Trophoblast cell (in vitro differentiated cells and primary cell): Measurements from ENCODE around the gene LEMD2.

ENCODE experiments used
- DNase-seq, 2 donors: peaks; one replicate each; pipeline ENCODE4 v3.0.0-alpha.2; 2016
- H2AFZ ChIP-seq: 2 replicates; pipeline ENCODE4 v1.6.1; 2013; ENCODE audit warnings: low read length, moderate library complexity, mild to moderate bottlenecking; ENCODE audit not compliant: insufficient read depth, poor library complexity
- H2AK5ac ChIP-seq: 2 replicates; pipeline ENCODE4 v1.6.1; 2013; ENCODE audit warnings: mild to moderate bottlenecking, low read length
- H2BK120ac ChIP-seq: 2 replicates; pipeline ENCODE4 v1.6.1; 2013; ENCODE audit warnings: low read length, mild to moderate bottlenecking, moderate library complexity; ENCODE audit not compliant: insufficient read depth, poor library complexity
- H2BK12ac ChIP-seq: 2 replicates; pipeline ENCODE4 v1.6.1; 2013; ENCODE audit warnings: mild to moderate bottlenecking, low read length, moderate library complexity
- H2BK5ac ChIP-seq: 2 replicates; pipeline ENCODE4 v1.6.1; 2013; ENCODE audit warnings: low read length, low read depth, moderate library complexity, mild to moderate bottlenecking; ENCODE audit not compliant: poor library complexity
- H3K14ac ChIP-seq: 2 replicates; pipeline ENCODE4 v1.6.1; 2013; ENCODE audit warnings: mild to moderate bottlenecking, low read length
- H3K18ac ChIP-seq: 2 replicates; pipeline ENCODE4 v1.6.1; 2013; ENCODE audit warnings: mild to moderate bottlenecking, low read length
- H3K23ac ChIP-seq: 2 replicates; pipeline ENCODE4 v1.6.1; 2013; ENCODE audit warnings: low read length
- H3K27ac ChIP-seq: 2 replicates; pipeline ENCODE4 v1.5.1; 2013; ENCODE audit warnings: low read depth, mild to moderate bottlenecking, inconsistent platforms, low read length, moderate library complexity
- H3K27me3 ChIP-seq: 2 replicates; pipeline ENCODE4 v1.6.1; 2013; ENCODE audit warnings: inconsistent platforms, mild to moderate bottlenecking, low read length, moderate library complexity; ENCODE audit not compliant: insufficient read depth
- H3K36me3 ChIP-seq, 2 experiments: 1 replicate in 1 of 2; 2 replicates in 1 of 2; pipeline ENCODE4 v1.6.1; 2013; ENCODE audit warnings: low read length in 2 of 2, mild to moderate bottlenecking in 2 of 2, moderate library complexity in 1 of 2; ENCODE audit not compliant: insufficient read depth in 2 of 2, control insufficient read depth in 1 of 2
- H3K4ac ChIP-seq: 2 replicates; pipeline ENCODE4 v1.6.1; 2013; ENCODE audit warnings: low read depth, mild to moderate bottlenecking, low read length, moderate library complexity
- H3K4me1 ChIP-seq, 2 experiments: 1 replicate in 1 of 2; 2 replicates in 1 of 2; pipeline ENCODE4 v1.6.1; 2013; ENCODE audit warnings: low read length in 2 of 2, mild to moderate bottlenecking in 2 of 2, moderate library complexity in 1 of 2; ENCODE audit not compliant: insufficient read depth in 2 of 2, control insufficient read depth in 1 of 2
- H3K4me2 ChIP-seq: 2 replicates; pipeline ENCODE4 v1.6.1; 2013; ENCODE audit warnings: inconsistent platforms, mild to moderate bottlenecking, low read length, moderate library complexity
- H3K4me3 ChIP-seq: 2 replicates; pipeline ENCODE4 v1.5.1; 2013; ENCODE audit warnings: mild to moderate bottlenecking, low read depth, low read length, inconsistent platforms
- H3K79me1 ChIP-seq: one replicate; pipeline ENCODE4 v1.6.1; 2013; ENCODE audit warnings: low read length
- H3K79me2 ChIP-seq: 2 replicates; pipeline ENCODE4 v1.6.1; 2013; ENCODE audit warnings: low read length, mild to moderate bottlenecking; ENCODE audit not compliant: control insufficient read depth, insufficient read depth, poor library complexity
- H3K9ac ChIP-seq: 2 replicates; pipeline ENCODE4 v1.6.1; 2013; ENCODE audit warnings: mild to moderate bottlenecking, low read length
- H3K9me3 ChIP-seq: 2 replicates; pipeline ENCODE4 v1.6.1; 2013; ENCODE audit warnings: low read depth, mild to moderate bottlenecking, control low read depth, inconsistent platforms, low read length; ENCODE audit not compliant: insufficient read depth
- H4K12ac ChIP-seq: 2 replicates; pipeline ENCODE4 v1.6.1; 2013; ENCODE audit warnings: low read depth, mild to moderate bottlenecking, low read length, moderate library complexity
- H4K8ac ChIP-seq: 2 replicates; pipeline ENCODE4 v1.6.1; 2013; ENCODE audit warnings: low read depth, mild to moderate bottlenecking, low read length, moderate library complexity
- H4K91ac ChIP-seq: one replicate; pipeline ENCODE4 v1.6.1; 2013; ENCODE audit warnings: low read depth, mild to moderate bottlenecking, low read length, moderate library complexity
- WGBS: extraction: QIAGEN DNeasy Blood & Tissue Kit; methylation state at CpG from one replicate; pipeline ENCODE4 v1.1.7; 2013; ENCODE audit warnings: missing lambda C conversion rate; ENCODE audit not compliant: insufficient read length, insufficient coverage; ENCODE audit errors: extremely low coverage; 5-methylcytosine and 5-hydroxymethylcytosine counted together

LEMD2 gene

GRCh38 chr6:33738153-33738552 lies 50.8 kb downstream of the LEMD2 start:
- Histone ChIP-seq H2BK12ac (no peak overlapping the region), H3K79me1 (peaks cover 9% of the 10 kb centered on the region), H3K9me3 (peaks cover 2% of the 10 kb centered on the region), H4K8ac (no peak overlapping the region), H3K36me3 (no peaks in the 10 kb centered on the region), H3K14ac (no peak overlapping the region), H2BK5ac (no peak overlapping the region), H3K23ac (no peak overlapping the region), H3K79me2 (peaks cover 2% of the 10 kb centered on the region), H4K12ac (no peak overlapping the region), H3K9ac (no peak overlapping the region), H2BK120ac (no peak overlapping the region), H3K4me2 (no peak overlapping the region), H3K4ac (no peak overlapping the region), H2AK5ac (no peak overlapping the region), H3K4me1 (peaks cover 13 to 19% of the 10 kb centered on the region in 2 experiments), H4K91ac (no peak overlapping the region), H3K27ac (no peak overlapping the region), H3K27me3 (no peaks in the 10 kb centered on the region), H3K18ac (no peak overlapping the region), H3K4me3 (no peak overlapping the region), H2AFZ (no peak overlapping the region)
- DNase-seq = no peak
- WGBS = no CpG with 5 or more reads among the region's 9 CpGs

- Histone ChIP-seq H2BK5ac (no peak overlapping the region), H3K18ac (no peak overlapping the region), H3K27ac (no peak overlapping the region), H3K4ac (no peak overlapping the region), H3K9me3 (peaks cover 2% of the 10 kb centered on the region), H4K12ac (no peak overlapping the region), H2AK5ac (no peak overlapping the region), H3K4me2 (no peak overlapping the region), H2AFZ (no peak overlapping the region), H3K23ac (no peak overlapping the region), H3K4me3 (no peak overlapping the region), H2BK12ac (no peak overlapping the region), H3K79me2 (peaks cover 2% of the 10 kb centered on the region), H3K4me1 (peaks cover 20 to 26% of the 10 kb centered on the region in 2 experiments), H2BK120ac (no peak overlapping the region), H3K27me3 (no peaks in the 10 kb centered on the region), H3K9ac (no peak overlapping the region), H3K36me3 (no peaks in the 10 kb centered on the region), H3K79me1 (peaks cover 13% of the 10 kb centered on the region), H4K91ac (no peak overlapping the region), H3K14ac (no peak overlapping the region), H4K8ac (no peak overlapping the region)
- WGBS = no CpG with 5 or more reads among the region's 15 CpGs
- no peak for DNase-seq
Measured at GRCh38 chr6:33737267-33738026, 51.5 kb downstream of the LEMD2 start.

GRCh38 chr6:33735216-33735615 lies 53.7 kb downstream of the LEMD2 start:
- Histone ChIP-seq H3K36me3 (no peaks in the 10 kb centered on the region), H2AK5ac (peak overlapping the region; percentile 38), H3K9ac (no peak overlapping the region), H4K12ac (no peak overlapping the region), H3K4me2 (no peak overlapping the region), H3K4me1 (peaks cover 41 to 45% of the 10 kb centered on the region in 2 experiments), H3K18ac (peak overlapping the region; percentile 34), H3K79me1 (peaks cover 22% of the 10 kb centered on the region), H3K23ac (no peak overlapping the region), H2BK120ac (no peak overlapping the region), H2BK5ac (no peak overlapping the region), H4K8ac (no peak overlapping the region), H3K79me2 (peaks cover 4% of the 10 kb centered on the region), H3K4me3 (no peak overlapping the region), H2AFZ (no peak overlapping the region), H3K27me3 (no peaks in the 10 kb centered on the region), H4K91ac (peak overlapping the region; percentile 78), H3K14ac (peak overlapping the region; percentile 30), H3K9me3 (peaks cover 2% of the 10 kb centered on the region), H3K27ac (no peak overlapping the region), H2BK12ac (peak overlapping the region; percentile 73), H3K4ac (no peak overlapping the region)
- WGBS = no CpG with 5 or more reads among the region's 18 CpGs
- no peak for DNase-seq

GRCh38 chr6:33733709-33734007 lies 55.3 kb downstream of the LEMD2 start:
- peak overlapping the region; percentile 29 for H2BK12ac ChIP-seq
- H3K4me2 ChIP-seq = no peak overlapping the region
- no peaks in the 10 kb centered on the region for H3K36me3 ChIP-seq
- peak overlapping the region; percentile 63 for H3K14ac ChIP-seq
- peak overlapping the region; percentile 2 for H3K27ac ChIP-seq
- H2AFZ ChIP-seq = no peak overlapping the region
- peak overlapping the region; percentile 52 for H3K4ac ChIP-seq
- H3K79me2 ChIP-seq = peaks cover 4% of the 10 kb centered on the region
- no peak overlapping the region for H3K4me3 ChIP-seq
- no peak for DNase-seq
- H3K9ac ChIP-seq = no peak overlapping the region
- H3K23ac ChIP-seq = no peak overlapping the region
- no peaks in the 10 kb centered on the region for H3K27me3 ChIP-seq
- peaks cover 2% of the 10 kb centered on the region for H3K9me3 ChIP-seq
- peak overlapping the region; percentile 73 for H2BK5ac ChIP-seq
- peak overlapping the region; percentile 25 for H4K91ac ChIP-seq
- peak overlapping the region; percentile 30 for H4K8ac ChIP-seq
- H3K18ac ChIP-seq = peak overlapping the region; percentile 62
- H2AK5ac ChIP-seq = peak overlapping the region; percentile 67
- H3K4me1 ChIP-seq = peaks cover 41 to 45% of the 10 kb centered on the region in 2 experiments
- WGBS = no CpG with 5 or more reads among the region's 8 CpGs
- H3K79me1 ChIP-seq = peaks cover 22% of the 10 kb centered on the region
- H4K12ac ChIP-seq = no peak overlapping the region
- H2BK120ac ChIP-seq = peak overlapping the region; percentile 17
